Keratinocyte (primary cell): Measurements from ENCODE around the gene TTBK1.

Experiments
- CTCF ChIP-seq, 3 experiments: IDR thresholded peaks in 1 of 3; conservative IDR thresholded peaks in 1 of 3; optimal IDR thresholded peaks in 1 of 3; 2 replicates in 2 of 3; 3 replicates in 1 of 3; pipeline versions ENCODE3 to v1.5.1; 2011; ENCODE audit warnings: low read length in 3 of 3, mild to moderate bottlenecking in 3 of 3, moderate library complexity in 2 of 3, control low read depth in 1 of 3, inconsistent platforms in 1 of 3; ENCODE audit not compliant: insufficient read depth in 2 of 3; ENCODE audit errors: extremely low read depth in 1 of 3
- EZH2 ChIP-seq: IDR thresholded peaks from one replicate; pipeline ENCODE4 v1.6.1; 2012; ENCODE audit warnings: inconsistent platforms, mild to moderate bottlenecking, low read length, moderate library complexity

- TF ChIP-seq CTCF (optimal IDR thresholded peaks at IDR 0.05 in 1 of 3, IDR thresholded peaks at IDR 0.05 in 1 of 3, conservative IDR thresholded peaks at IDR 0.05 in 1 of 3; ENCODE audit: extremely low read depth in 1 of 3, insufficient read depth in 2 of 3, low read length in 3 of 3): no peak
- no peak for TF ChIP-seq EZH2
Measured at GRCh38 chr6:43273707-43274106, 30.4 kb downstream of the TTBK1 start.
